NCI-H446 (cell line): Measurements from ENCODE around the gene LMLN.
"Not testable (repeated sequence)": the region's sequence is repeated elsewhere in the genome, so short reads cannot be mapped to it uniquely, and the experiment has no call there.

Source experiments
- DNase-seq, 2 experiments: peaks; one replicate each; lab custom pipeline; 2025; lab: John Stamatoyannopoulos, UW

Gene LMLN

DNA sequence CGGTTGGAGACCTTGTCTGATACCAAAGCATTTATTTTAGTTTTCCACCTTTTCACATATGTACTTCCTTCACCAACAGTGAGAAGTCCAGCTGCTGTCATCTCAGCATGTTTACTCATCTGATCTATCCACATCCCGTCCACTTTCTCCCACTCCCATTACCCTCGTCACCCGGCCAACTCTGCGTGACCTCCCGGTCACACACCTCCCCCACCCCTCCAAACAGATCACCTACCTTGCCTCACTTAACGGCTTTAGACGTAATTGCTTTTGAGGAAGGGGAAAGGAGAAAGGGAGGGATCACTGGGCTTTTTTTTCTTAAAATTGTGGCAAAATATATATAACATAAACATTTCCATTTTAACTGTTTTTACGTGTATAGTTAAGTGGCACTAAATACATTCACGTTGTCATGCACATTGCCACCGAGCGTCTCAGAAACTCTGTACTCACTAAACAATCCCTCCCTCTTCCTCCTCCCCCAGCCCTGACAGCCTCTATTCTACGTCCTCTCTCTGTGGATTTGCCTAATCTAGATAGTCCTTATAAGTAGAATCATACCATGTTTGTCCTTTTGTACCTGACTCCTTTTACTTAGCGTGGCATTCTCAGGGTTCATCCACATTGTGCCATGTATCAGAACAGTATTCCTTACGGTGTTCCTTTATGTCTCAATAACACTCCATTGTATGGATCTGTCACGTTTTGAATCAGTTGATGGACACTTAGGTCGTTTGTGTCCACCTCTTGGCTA, 67.2 kb downstream of the LMLN start:
- DNase-seq: no peak

DNA sequence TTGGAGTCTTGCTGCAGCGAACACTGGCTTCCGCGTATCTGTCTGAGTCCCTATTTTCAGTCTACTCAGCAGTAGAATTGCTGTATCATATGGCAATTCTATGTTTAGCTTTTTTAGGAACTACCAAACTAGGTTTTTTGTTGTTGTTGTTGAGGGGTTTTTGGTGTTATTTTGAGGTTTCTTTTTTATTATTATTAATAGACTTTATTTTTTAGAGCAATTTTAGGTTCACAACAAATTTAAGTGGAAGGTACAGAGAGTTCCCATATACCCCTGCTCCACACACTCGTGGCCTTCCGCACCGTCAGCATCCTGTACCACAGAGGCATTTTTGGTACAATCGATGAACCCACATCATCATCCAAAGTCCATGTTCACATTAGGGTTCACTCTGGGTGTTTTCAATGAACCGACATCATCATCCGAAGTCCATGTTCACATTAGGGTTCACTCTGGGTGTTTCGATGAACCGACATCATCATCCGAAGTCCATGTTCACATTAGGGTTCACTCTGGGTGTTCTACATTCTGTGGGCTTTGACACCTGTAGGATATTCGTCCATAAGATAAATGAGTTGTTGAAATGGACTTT, 67.9 kb downstream of the LMLN start:
- DNase-seq: no peak

DNA sequence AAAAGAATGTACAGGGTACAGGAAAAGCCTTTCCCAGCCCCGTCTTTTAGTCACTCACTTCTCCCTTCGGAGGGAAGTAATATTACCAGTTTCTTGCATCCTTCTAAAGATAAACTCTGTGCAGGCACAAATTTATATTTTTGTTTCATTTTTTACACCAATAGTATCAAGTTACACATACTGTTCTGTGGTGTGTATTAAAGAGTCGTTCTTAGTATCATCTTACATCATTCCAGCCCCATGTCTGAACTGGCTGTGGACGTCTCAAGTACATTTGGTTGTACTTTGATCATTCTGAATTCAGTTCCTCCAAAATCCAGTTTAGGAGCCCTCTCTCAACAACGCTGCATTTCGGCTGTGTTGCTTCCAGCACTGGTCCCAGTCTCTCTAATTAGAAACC, 68.7 kb downstream of the LMLN start:
- DNase-seq: no peak

DNA sequence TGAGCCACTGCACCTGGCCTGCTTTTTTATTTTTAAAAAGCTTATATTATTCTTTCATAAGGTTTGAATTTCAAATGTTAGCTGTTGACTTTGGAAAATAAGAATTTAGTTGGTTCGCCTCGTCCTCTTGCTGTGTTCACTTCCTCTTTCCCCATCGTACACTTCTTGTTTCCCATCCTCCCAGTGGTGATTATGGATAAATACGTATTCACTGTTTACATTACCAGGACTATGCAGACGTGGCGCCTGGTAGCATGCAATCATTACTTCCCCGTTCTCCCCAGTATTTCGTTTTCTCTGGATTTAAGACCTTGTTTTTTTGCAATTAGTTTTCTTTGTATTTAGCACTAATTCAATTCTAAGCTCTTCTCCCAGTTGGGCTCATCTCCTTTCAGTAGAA, 70.1 kb downstream of the LMLN start:
- no peak for DNase-seq

DNA sequence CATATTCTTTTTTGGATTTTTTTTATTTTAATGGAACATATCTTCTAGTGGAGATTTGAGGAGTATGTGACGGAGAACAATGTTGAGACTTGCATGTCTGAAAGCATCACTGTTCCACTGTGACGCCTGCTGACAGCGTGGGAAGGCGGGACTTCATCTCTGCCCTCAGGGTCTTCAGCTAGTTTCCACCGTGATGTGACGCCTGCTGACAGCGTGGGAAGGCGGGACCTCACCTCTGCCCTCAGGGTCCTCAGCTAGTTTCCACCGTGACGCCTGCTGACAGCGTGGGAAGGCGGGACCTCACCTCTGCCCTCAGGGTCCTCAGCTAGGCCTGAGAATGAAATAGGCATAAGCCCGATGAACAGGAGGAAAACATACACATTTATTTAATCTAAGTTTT, 70.7 kb downstream of the LMLN start:
- no peak for DNase-seq

DNA sequence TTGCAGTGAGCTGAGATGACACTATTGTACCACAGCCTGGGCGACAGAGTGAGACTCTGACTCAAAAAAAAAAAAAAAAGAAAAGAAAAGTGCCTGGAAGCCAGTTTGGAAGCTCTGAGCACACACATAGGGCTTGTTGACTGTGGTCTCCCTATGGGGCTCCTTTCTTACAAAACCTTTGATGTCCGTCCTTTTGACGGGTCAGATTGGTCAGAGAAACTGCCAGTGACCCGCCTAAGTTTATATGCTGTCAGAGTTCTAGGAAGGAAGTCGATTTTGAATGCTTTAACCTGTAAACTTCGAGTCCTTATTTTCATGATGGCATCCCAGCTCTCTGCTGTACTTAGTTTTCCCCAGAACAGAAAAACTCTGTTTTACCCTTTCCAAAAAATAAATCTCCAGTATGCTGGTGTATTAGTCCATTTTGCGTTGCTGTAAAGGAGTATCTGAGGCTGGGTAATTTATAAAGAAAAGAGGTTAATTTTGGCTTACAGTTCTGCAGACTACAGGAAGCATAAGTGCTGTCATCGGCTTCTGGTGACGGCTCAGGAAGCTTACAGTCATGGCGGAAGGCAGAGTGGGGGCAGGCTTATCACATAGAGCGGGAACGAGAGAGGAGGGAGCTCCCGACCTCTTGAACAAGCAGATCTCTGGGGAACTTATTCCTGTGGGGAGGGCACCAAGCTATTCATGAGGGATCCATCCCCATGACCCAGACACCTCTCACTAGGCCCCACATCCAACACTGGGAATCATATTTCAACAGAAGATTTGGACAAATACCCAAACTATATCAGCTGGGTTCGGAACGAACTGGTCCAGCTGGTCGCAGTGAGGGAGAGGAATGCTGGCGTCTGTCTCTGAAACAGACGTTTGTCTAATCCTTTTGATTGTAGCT, 72.3 kb downstream of the LMLN start:
- no peak for DNase-seq

DNA sequence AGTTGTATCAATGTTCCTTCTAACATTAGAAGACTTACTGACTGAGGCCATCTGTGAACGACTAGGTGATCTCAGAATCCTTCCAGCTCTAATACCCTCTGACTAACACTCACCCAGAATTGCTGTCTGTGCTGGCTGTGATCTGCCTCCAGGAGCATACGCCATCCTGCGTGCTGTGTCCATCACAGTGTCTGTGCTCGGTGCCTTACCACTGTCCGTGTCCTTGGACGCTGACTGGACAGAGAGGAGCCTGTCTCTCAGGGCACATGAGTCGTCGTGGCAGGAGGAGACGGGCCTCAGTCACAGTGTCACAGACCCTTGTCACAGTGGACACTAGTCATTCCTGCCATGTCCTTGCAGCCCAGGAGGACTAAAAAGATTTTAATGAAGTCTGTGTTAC, 83.1 kb downstream of the LMLN start:
- DNase-seq: no peak

DNA sequence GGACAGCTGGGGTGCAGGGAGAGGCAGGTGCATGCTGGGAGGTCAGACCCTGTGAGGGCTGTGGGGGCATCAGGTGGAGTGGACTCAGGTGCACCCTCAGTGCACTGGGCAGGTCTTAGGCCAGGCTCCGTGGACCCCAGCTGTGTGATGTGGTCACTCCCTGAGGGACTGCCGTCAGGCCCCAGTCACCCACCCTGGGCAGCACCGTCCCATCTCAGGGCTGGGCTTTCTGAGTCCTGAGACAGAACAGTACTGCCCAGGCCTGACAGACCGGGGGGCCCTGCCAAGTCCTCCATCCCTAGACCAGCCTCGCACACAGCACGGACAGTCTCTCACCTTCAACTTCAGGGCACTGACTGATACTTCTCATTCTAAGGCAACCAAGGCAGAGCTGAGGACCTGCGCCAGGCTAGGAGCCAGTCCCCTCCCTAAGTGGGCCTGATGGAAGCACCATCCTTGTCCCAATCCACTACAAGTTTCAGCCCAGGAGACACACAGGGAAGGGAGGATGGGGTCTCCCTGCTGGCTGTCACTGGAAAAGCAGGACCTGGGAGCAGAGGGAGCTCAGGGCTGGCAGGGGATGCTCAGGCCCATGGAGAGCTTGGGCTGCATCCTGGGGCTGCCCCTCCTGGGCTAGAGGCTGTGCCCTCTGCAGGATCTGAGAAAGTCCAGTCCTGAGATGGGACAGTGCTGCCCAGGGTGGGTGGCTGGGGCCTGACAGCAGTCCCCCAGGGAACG, 86.3 kb downstream of the LMLN start:
- DNase-seq: no peak

DNA sequence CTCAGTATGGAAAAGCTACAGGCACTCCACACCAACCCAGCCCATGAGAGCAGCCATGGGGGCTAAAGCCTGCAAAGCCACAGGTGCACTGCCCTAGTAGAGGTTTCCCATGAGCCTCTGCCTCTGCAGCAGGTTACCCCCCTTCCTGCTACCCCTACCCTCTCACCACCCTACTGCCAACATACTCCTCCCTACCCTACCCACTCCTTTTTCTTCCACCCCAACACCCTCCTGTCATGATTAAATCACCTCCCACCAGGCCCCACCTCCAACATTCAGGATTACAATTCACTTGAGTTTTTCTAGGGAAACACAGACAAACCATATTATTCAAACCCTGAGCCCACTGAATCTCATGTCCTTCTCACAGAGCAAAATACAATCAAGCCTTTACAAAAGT, 88.4 kb downstream of the LMLN start:
- DNase-seq: no peak

DNA sequence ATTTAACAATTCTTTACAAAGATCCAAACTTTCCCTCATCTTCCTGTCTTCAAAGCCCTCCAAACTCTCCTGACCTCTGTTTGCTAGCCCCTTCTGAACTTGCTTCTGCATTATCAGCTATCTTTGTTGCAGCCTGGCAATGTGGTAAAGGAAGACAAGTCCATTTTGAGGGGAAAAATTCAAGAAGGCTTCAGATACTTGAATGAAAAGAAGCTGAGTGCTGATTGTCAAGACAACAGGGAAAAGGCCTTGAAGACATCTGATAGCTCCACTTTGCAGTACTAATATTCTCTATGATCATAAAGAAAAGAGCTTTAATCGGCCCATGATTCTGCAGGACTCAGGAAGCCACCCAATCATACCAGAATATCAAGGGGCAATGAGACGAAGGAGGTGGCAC, 91.8 kb downstream of the LMLN start:
- DNase-seq: no peak

DNA sequence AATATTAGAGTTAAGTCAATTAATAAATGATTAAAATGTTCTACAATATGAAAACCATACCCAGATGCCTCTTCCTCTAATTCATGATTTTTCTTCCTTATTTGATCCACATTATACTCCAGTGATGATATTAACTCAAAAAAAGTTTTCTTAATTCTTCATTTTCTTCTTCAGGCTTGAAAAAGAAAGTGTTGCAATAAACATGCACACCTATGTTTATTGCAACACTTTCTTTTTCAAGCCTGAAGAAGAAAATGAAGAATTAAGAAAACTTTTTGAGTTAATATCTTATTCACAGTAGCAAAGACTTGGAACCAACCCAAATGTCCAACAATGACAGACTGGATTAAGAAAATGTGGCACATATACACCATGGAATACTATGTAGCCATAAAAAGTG, 93.4 kb downstream of the LMLN start:
- not testable (repeated sequence) for DNase-seq

DNA sequence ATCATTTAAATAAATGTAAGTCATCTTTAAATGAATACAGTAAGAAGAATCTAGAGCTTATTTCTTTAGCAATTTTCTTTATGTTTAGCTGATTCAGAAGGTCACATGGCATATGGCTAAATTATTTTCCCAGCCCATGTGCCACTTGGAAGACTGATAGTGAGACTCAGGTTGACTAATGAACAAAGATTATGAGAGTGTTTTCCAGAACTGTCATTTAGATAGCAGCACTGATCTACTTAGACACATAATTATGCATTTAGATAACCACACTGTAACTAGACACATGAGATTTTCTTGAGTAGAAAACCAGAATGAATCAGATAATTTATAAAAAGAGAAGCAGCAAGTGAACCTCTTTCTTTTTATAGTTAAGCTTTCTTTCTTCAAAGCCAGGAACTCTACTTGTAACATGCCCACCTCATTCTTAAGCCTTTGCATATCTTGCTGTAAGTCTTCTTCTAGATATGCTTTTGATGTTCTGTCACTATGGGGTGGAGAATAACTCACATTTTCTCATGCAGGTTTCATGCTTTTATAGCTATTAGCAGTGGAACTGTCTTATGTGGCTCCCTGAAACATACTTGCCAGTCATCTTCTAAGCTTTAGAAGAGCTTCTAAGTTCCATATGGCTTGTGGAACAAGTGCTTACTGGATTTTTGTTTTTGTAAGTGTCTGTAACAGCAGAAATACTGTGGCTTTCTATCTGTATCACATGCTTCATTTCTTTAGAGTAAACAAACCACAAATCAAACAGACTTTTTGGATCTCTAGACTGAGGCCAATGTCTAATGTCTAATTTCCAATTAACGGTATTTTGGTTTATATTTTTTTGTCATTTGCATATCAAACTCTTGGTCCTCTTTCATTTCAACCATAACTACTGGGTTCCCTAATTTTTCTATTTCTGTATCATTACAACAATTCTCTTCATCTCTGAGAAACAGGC, 101.4 kb downstream of the LMLN start:
- no peak for DNase-seq

DNA sequence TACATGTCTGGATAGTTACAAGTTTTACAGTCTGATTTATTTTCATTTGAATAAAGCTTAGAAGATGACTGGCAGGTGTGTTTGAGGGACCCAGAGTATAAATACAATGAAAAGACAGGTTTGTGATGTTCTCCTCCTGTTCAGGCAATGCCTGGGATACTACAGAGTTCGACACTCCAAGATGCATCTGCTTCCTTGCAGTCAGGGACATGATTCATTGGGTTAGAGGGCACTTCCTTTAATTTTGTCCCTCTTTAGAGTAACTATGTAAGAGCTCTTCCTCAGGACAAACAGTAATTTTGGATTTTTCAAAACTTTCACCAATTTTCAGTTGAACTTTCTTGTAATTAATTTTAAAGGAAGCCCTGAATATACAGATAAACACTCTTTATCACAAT, 102.0 kb downstream of the LMLN start:
- no peak for DNase-seq

DNA sequence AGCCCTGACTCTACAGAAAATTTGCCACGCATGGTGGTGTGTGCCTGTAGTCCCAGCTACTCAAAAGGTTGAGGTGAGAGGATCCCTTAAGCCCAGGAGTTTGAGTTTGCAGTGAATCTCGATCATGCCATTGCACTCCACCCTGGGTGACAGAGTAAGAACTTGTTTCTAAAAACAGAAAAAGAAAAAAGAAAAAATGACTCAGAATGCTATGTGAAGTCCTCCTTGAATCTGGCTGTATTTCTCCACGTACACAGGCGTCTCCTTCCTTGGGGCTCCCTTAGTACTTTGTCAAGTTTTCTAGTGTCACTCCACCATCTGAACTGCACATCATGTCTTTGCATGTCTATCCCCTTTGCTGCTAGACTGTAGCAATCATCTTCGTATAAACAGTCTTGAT, 104.4 kb downstream of the LMLN start:
- no peak for DNase-seq

DNA sequence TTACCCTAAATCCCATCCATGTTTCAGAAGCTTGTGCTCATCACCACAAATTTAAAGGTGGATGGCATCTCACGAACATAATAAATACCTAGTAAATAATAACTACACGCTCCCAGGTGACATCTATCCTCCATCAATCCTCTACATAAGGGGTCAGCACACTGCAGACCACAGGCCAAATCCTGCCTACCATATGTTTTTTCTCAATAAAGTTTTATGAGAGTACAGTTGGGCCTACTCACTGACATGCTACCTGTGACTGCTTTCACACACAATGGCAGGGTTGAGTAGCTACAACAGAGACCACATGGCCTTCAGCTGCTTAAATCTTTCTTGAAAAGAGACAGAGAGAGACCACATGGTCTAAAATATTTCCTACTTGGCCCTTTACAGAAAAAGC, 105.9 kb downstream of the LMLN start:
- no peak for DNase-seq

DNA sequence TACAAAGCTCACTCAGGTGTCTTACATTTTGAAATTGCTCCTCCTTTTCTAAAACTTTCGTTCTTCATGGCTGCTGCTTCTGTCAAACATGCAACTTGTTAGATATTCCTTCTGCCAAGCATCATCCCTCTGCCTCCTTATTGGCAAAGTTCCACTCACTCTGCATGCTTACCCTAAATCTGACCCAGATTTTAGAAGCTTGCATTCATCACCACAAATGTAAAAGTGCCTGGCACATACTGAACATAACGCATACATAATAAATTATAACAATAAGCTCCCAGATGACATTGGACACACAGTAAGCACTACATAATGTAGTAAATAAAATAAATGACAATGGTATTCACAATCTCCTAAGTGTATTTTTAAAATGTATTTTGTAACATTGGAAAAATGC, 107.4 kb downstream of the LMLN start:
- no peak for DNase-seq

DNA sequence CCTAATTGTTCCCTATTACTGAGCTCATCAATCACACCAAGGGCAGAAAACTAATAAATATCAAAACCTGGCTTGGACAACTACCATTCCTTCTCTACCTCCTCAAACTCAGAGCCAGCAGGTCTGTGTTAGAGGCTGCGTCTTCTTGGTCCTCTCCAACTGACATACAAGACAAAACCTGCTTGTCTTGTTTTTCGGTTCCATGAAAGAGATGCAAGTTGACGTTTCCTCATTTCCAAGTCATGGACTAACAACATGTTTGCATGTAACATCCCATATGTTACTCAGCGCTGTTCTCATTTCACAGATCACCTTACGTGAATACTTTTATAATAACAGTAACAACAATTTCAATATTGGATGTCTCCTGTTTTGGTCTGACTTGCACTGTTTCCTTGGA, 110.9 kb downstream of the LMLN start:
- DNase-seq: no peak

DNA sequence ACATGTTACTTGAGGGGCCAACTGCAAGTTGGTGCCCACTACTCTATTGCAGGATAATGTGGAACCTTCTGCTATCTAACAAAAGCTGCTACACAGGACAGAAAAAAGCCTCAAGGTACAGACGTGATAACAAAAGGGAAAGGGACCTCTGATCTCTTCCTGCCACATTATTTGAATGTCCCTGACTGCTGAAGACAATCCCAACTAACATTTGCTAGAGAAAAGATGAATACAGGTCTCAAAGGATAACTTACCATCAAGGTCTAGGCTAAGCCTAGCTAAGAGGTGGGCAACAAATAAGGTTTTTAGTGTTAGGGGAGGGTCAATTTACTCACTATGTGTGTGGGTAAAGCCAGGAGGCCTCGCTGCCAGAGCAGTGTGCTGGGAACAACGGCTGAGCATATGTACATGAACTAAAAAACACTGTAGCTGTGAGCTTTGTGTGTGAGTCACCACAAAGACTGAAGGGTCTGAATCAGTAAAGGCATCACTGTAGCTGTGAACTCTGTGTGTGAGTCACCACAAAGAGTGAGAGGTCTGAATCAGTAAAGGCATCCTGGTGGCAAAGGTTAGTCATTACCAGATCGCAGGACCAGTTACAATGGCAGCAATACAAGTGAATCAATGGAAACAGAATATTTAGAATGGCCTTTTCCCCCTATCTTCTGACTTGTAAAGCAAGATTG, 111.7 kb downstream of the LMLN start:
- peak in 1 of 2 experiments; percentile 4 for DNase-seq

DNA sequence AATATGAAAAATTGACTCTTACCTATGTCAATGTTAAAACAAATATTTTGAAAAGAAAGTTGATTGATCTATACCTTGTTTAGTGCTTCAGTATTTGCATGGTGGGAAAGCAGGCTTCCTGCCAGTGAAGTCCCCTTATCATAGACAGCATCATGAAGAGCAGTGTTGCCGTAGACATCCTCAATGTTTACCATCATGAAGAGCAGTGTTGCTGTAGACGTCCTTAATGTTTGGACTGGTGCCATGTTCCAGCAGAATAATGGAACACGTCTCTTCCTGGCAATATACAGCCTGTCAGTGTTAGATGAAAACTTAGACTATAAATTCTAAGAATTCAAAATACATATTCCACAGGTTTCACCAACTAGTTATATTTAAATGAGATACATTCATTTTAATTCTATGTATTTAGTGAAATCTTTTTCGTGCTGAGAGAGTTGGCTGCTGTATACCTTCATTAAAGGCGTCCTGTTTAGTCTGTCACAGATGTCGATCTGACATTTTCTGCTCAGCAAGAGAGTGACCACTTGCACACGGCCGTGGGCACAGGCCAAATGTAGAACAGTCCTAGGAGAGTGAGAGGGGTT, 116.8 kb downstream of the LMLN start:
- DNase-seq: no peak
